Activated CD4-positive, alpha-beta memory T cell treated with anti-CD3 and anti-CD28 coated beads, Interleukin-2, amount 10 ng/mL, durations not matched to agents 7 days and 5 days (primary cell): ENCODE results near the gene CIPC. TPM values are rescaled to one million over a fixed set of nuclear protein-coding genes. Genes with fewer than 3 reads are reported as not detected.
A peak's percentile ranks its signal among the peaks of the same experiment; 100 is the strongest.

Experiments
- CTCF ChIA-PET: fragments of 350-600 bp; sonication (Branson Sonifier 250); formaldehyde crosslinking; loops from one replicate; lab custom pipeline; 2021; ENCODE audit warnings: antibody characterized with exemption, inconsistent platforms; lab: Charles Lee
- POLR2A ChIA-PET: fragments of 350-600 bp; sonication (Branson Sonifier 250); formaldehyde crosslinking; loops from one replicate; lab custom pipeline; 2021; ENCODE audit warnings: antibody characterized with exemption; lab: Charles Lee
- DNase-seq: peaks from one replicate; pipeline ENCODE4 v3.0.0-alpha.2; 2020
- H3K27ac Mint-ChIP-seq: one replicate; pipeline ENCODE4 v1.8.0; 2021; ENCODE audit warnings: mild to moderate bottlenecking, mixed read lengths
- H3K27me3 Mint-ChIP-seq: one replicate; pipeline ENCODE4 v1.8.0; 2021; ENCODE audit warnings: mixed read lengths
- H3K36me3 Mint-ChIP-seq: one replicate; pipeline ENCODE4 v1.8.0; 2021; ENCODE audit warnings: low read depth, mixed read lengths
- H3K4me1 Mint-ChIP-seq: one replicate; pipeline ENCODE4 v1.8.0; 2021; ENCODE audit warnings: mixed read lengths
- H3K4me3 Mint-ChIP-seq: one replicate; pipeline ENCODE4 v1.8.0; 2021; ENCODE audit warnings: mild to moderate bottlenecking, mixed read lengths
- H3K9me3 Mint-ChIP-seq: one replicate; pipeline ENCODE4 v1.8.0; 2021; ENCODE audit warnings: mixed read lengths
- total RNA-seq, 2 experiments: library from RNA; stranded (reverse); gene quantifications; one replicate each; pipeline ENCODE4 v1.2.3, GENCODE V29; 2021

CIPC gene
- total RNA-seq, 2 experiments from 2014 or later: 9.6 to 12.8 TPM

GRCh38 chr14:77122526-77123125 is 24.6 kb downstream of the CIPC start:
- ChIA-PET CTCF (interaction anchor here (0.5 to 3.7 kb wide), 6 partner anchors 10 to 250 kb away, joined by 3 to 15 read pairs (median 8); no protein-coding TSS in a partner anchor), POLR2A (interaction anchor here (1.3 to 2.7 kb wide), 3 partner anchors 13 to 25 kb away, joined by 4 to 18 read pairs (median 4); partner anchors contain the start of genes CIPC and ZDHHC22)
- Mint-ChIP-seq H3K27me3 (peaks cover 29% of the 10 kb centered on the region), H3K9me3 (no peaks in the 10 kb centered on the region), H3K27ac (no peak overlapping the region), H3K4me3 (no peak overlapping the region), H3K4me1 (peaks cover 45% of the 10 kb centered on the region), H3K36me3 (peaks cover 2% of the 10 kb centered on the region)
- DNase-seq: no peak

GRCh38 chr14:77123381-77124325 is 25.6 kb downstream of the CIPC start:
- ChIA-PET CTCF (interaction anchor here (0.8 to 3.7 kb wide), 24 partner anchors 7 to 315 kb away, joined by 3 to 15 read pairs (median 4); partner anchors contain the start of genes CIPC, SAMD15, TMED8 and ZDHHC22), POLR2A (interaction anchor here (0.9 to 2.7 kb wide), 4 partner anchors 14 to 26 kb away, joined by 3 to 18 read pairs (median 4); partner anchors contain the start of genes CIPC and ZDHHC22)
- DNase-seq: no peak
- Mint-ChIP-seq H3K4me1 (peaks cover 45% of the 10 kb centered on the region), H3K36me3 (peaks cover 2% of the 10 kb centered on the region), H3K4me3 (peak overlapping the region; percentile 76), H3K27ac (no peak overlapping the region), H3K27me3 (peaks cover 37% of the 10 kb centered on the region), H3K9me3 (no peaks in the 10 kb centered on the region)

GRCh38 chr14:77124345-77125280 is 26.6 kb downstream of the CIPC start:
- H3K4me1 Mint-ChIP-seq: peaks cover 43% of the 10 kb centered on the region

DNA sequence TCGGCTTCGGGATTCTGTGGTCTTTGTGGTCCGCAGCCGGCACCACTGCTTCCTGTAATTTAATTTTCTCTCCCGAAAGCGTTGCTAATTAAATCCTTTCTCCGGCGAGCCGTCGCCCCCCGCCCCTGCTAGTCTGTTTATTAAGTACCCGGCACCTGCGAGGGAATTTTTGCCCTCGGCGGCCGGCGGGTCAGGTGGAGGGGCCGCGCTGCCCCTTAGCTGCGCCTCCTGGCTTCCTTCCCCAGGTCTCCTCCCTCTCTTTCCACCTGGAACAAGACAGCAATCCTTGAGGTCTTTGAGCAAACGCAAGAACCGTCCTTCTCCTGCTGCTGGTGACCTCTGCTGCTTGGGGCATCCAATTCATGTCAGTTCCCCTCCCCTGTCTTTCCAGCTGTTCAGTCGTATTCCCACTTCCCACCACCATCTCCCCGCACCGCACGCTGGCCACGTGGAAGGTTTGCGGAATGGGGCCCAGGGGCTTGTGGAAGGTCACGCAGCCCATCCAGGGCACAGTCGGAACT is 27.3 kb downstream of the CIPC start:
- H3K4me3 Mint-ChIP-seq: peak overlapping the region; percentile 41
- POLR2A ChIA-PET: interaction anchor here (0.7 kb wide), 1 partner anchor 11 kb away, joined by 3 read pairs; no protein-coding TSS in a partner anchor
- peaks cover 43% of the 10 kb centered on the region for H3K27me3 Mint-ChIP-seq
- peaks cover 2% of the 10 kb centered on the region for H3K36me3 Mint-ChIP-seq
- H3K9me3 Mint-ChIP-seq: no peaks in the 10 kb centered on the region
- H3K4me1 Mint-ChIP-seq: peaks cover 38% of the 10 kb centered on the region
- CTCF ChIA-PET: interaction anchor here (0.9 to 1.7 kb wide), 3 partner anchors 9 to 40 kb away, joined by 3 to 6 read pairs (median 3); no protein-coding TSS in a partner anchor
- H3K27ac Mint-ChIP-seq: no peak overlapping the region
- no peak for DNase-seq

More at GRCh38 chr14:77124345-77125280, 26.6 kb downstream of the CIPC start:
- ChIA-PET POLR2A (interaction anchor here (0.7 to 2.7 kb wide), 5 partner anchors 12 to 27 kb away, joined by 3 to 18 read pairs (median 4); partner anchors contain the start of genes CIPC and ZDHHC22), CTCF (interaction anchor here (0.8 to 3.7 kb wide), 25 partner anchors 8 to 314 kb away, joined by 3 to 15 read pairs (median 4); partner anchors contain the start of genes CIPC, SAMD15, TMED8 and ZDHHC22)
- no peaks in the 10 kb centered on the region for H3K9me3 Mint-ChIP-seq
- H3K4me3 Mint-ChIP-seq: peak overlapping the region; percentile 76
- no peak overlapping the region for H3K27ac Mint-ChIP-seq
- H3K36me3 Mint-ChIP-seq: peaks cover 2% of the 10 kb centered on the region
- peak; percentile 76 for DNase-seq
- H3K27me3 Mint-ChIP-seq: peaks cover 40% of the 10 kb centered on the region

DNA sequence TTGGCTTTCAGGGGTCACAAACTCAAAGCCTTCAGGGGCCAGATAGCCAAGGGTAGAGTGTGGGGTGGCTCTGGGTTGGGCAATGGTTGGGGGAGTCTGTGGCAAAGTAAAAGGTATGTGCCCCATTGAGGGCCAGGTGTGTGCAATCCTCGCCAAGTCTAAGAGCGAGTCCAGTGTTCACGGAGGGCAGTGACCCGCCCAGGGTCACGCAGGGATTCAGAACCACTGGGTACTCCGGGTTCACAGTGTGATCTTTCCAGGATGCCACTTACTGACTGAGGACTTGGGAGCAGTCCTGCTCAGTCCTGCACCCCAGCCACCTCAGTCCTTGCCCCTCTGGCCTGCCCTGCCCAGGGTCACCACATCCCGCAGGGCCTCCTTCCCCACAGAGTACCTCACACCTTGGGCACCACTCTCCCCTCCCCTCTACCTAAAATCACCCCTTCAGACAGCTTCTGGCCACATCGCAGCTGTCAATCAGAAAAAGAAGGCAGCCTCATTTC is 27.8 kb downstream of the CIPC start:
- POLR2A ChIA-PET: interaction anchor here (0.7 to 1.1 kb wide), 2 partner anchors 10 to 27 kb away, joined by 3 read pairs; partner anchors contain the start of gene CIPC
- no peaks in the 10 kb centered on the region for H3K9me3 Mint-ChIP-seq

DNA sequence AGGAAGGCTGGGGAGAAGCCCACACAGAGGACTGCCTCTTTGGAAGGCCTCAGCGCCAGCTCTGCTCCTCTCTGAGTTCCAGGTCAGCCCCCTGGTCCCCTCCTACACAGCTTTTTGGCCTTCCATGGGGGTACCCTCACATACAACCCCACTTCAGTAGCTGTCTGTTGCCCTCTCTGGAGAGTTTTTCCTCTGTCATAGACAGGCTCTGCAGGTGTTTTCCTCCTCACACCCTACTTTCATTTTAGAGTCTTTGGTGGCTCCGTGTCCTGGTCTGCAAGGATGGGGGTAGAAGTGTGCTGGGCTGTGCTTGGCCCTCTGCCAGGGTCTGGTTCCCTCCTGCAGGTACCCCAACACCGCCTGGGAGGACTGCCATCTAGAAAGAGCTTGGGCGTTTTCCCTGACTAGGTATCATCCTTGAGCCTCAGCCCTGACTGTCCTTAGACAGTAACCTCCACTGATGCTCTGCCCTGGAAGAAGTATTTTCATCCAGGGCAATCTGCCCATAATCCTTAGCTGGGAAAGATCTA is 28.5 kb downstream of the CIPC start:
- H3K4me3 Mint-ChIP-seq: no peak overlapping the region
- ChIA-PET POLR2A (interaction anchor here (1.1 kb wide), 1 partner anchor 28 kb away, joined by 3 read pairs; the partner anchor contains the start of gene CIPC), CTCF (interaction anchor here (0.7 to 1.3 kb wide), 3 partner anchors 10 to 410 kb away, joined by 3 read pairs; no protein-coding TSS in a partner anchor)
- H3K36me3 Mint-ChIP-seq: peaks cover 2% of the 10 kb centered on the region
- no peak for DNase-seq
- H3K9me3 Mint-ChIP-seq: no peaks in the 10 kb centered on the region
- peaks cover 46% of the 10 kb centered on the region for H3K27me3 Mint-ChIP-seq
- no peak overlapping the region for H3K27ac Mint-ChIP-seq
- H3K4me1 Mint-ChIP-seq: peaks cover 27% of the 10 kb centered on the region

More for the DNA sequence above, 27.8 kb downstream of the CIPC start:
- Mint-ChIP-seq H3K4me1 (peaks cover 33% of the 10 kb centered on the region), H3K36me3 (peaks cover 2% of the 10 kb centered on the region), H3K27ac (no peak overlapping the region), H3K4me3 (peak overlapping the region; percentile 41), H3K27me3 (peaks cover 43% of the 10 kb centered on the region)
- no peak for DNase-seq
- CTCF ChIA-PET: interaction anchor here (0.7 to 1.7 kb wide), 4 partner anchors 9 to 410 kb away, joined by 3 to 6 read pairs (median 3); no protein-coding TSS in a partner anchor

- Mint-ChIP-seq H3K4me3 (no peak overlapping the region), H3K36me3 (no peaks in the 10 kb centered on the region), H3K9me3 (no peaks in the 10 kb centered on the region), H3K27me3 (peaks cover 59% of the 10 kb centered on the region), H3K4me1 (peaks cover 19% of the 10 kb centered on the region), H3K27ac (no peak overlapping the region)
- no peak for DNase-seq
- ChIA-PET CTCF (interaction anchor here (0.6 kb wide), 1 partner anchor 257 kb away, joined by 3 read pairs; no protein-coding TSS in a partner anchor), POLR2A (interaction anchor here (1.3 kb wide), 1 partner anchor 24 kb away, joined by 3 read pairs; no protein-coding TSS in a partner anchor)
These were observed 30.4 kb downstream of the CIPC start for GRCh38 chr14:77128414-77128891.

- peaks cover 66% of the 10 kb centered on the region for H3K27me3 Mint-ChIP-seq
- CTCF ChIA-PET: no interaction called here
- no peaks in the 10 kb centered on the region for H3K9me3 Mint-ChIP-seq
- DNase-seq: no peak
- peaks cover 5% of the 10 kb centered on the region for H3K4me1 Mint-ChIP-seq
- H3K27ac Mint-ChIP-seq: no peak overlapping the region
- POLR2A ChIA-PET: no interaction called here
- no peak overlapping the region for H3K4me3 Mint-ChIP-seq
- no peaks in the 10 kb centered on the region for H3K36me3 Mint-ChIP-seq
These were observed 32.3 kb downstream of the CIPC start for GRCh38 chr14:77130386-77130785.

DNA sequence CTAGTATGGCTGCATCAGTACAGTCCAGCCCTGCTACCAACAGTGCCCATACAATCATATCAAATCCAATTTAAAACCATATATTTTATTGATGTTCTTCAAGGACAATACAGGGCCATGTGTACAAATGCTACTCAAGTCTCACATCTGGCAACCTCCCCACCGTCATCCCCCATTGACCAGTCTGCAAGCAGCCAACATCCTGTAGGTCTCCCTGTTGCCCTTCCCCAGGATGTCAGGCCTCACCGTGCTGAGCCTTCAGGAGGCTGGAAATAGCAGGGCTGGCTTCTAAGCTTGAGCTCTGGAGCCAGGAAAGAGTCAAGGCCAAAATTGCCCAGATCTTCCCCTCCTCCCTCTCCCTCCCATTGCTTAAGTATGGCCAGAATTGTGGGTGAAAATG is 33.1 kb downstream of the CIPC start:
- ChIA-PET POLR2A (interaction anchor here (0.5 kb wide), 1 partner anchor 211 kb away, joined by 3 read pairs; no protein-coding TSS in a partner anchor), CTCF (no interaction called here)
- Mint-ChIP-seq H3K27ac (no peak overlapping the region), H3K4me3 (no peak overlapping the region), H3K27me3 (peaks cover 58% of the 10 kb centered on the region), H3K36me3 (no peaks in the 10 kb centered on the region), H3K9me3 (no peaks in the 10 kb centered on the region), H3K4me1 (no peaks in the 10 kb centered on the region)
- DNase-seq: no peak

DNA sequence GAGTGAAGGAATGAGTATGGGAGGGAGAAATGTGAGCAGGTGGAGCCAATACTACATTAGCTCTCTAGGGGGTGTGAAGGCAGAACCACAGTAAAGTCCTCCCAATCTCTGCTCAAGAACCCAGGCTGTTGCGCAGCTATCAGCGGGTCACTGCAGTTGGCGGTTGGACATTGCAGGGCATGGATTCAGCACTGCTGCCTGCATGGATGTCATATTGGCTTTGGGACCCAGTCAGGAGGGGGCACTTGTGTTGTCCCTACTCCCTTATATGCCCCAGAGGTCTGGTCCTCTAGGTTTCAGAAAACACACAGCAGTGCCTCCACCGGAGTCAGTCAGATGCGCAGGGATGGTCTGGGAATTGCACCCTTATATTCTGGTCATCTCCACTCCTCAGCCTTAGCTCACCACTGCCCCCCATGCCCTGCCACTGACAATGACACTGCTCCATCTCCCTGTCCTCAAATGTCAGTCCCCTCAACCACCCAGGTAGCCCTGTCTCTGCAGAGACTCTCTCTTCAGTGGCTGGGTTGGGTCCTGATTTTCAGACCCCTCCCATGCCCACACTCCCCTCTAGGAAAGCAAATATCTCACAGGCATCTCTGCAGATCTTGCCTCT is 33.9 kb downstream of the CIPC start:
- H3K27me3 Mint-ChIP-seq: peaks cover 54% of the 10 kb centered on the region
- no peak for DNase-seq
- H3K4me1 Mint-ChIP-seq: no peaks in the 10 kb centered on the region
- no peak overlapping the region for H3K4me3 Mint-ChIP-seq
- CTCF ChIA-PET: no interaction called here
- H3K9me3 Mint-ChIP-seq: no peaks in the 10 kb centered on the region
- no peak overlapping the region for H3K27ac Mint-ChIP-seq
- H3K36me3 Mint-ChIP-seq: no peaks in the 10 kb centered on the region
- POLR2A ChIA-PET: no interaction called here
